GM12878 (cell line): ENCODE results near the gene ABCD4. TPM values are rescaled to one million over a fixed set of nuclear protein-coding genes. Genes with fewer than 3 reads are reported as not detected.
A peak's percentile ranks its signal among the peaks of the same experiment; 100 is the strongest.

Experiments
- ATAC-seq: fragments of 200-7000 bp; cut with Tn5 transposase; 3 replicates; pipeline ENCODE4 v1.9.1; 2020; ENCODE audit warnings: mild to moderate bottlenecking, moderate library complexity
- BruUV-seq: library from RNA; stranded (reverse); fragments of 400-500 nt; replicated peaks from 2 replicates; lab custom pipeline; 2021; lab: Mats Ljungman, UMichigan
- CTCF ChIA-PET: fragments of 300-600 bp; sonication (Branson Sonifier 250); formaldehyde crosslinking; extraction: SDS; loops from one replicate; lab custom pipeline; 2021; ENCODE audit warnings: inconsistent platforms; lab: Yijun Ruan, JAX
- POLR2A ChIA-PET: fragments of 350-600 bp; formaldehyde crosslinking; extraction: SDS; loops from one replicate; lab custom pipeline; 2021; ENCODE audit warnings: inconsistent platforms; lab: Charles Lee
- RAD21 ChIA-PET: fragments of 300-600 bp; sonication (Branson Sonifier 250); formaldehyde crosslinking; loops from one replicate; lab custom pipeline; 2023; ENCODE audit warnings: antibody characterized with exemption; ENCODE audit not compliant: unreplicated experiment; lab: Charles Lee
- SMC1A ChIA-PET: fragments of 300-600 bp; sonication (Branson Sonifier 250); formaldehyde crosslinking; loops from one replicate; lab custom pipeline; 2023; ENCODE audit not compliant: unreplicated experiment, uncharacterized antibody; lab: Charles Lee
- DNase-seq: peaks from one replicate; pipeline ENCODE4 v3.0.0-alpha.2; 2011; ENCODE audit warnings: low read depth, low spot score
- FAIRE-seq: peaks from 3 replicates; lab custom pipeline; 2011; peaks lifted over from hg19 to GRCh38; lab: Jason Lieb, UNC
- H2AFZ ChIP-seq: 2 replicates; pipeline ENCODE4 v1.6.0; 2011; ENCODE audit warnings: low read depth, low read length, control low read depth; ENCODE audit not compliant: control insufficient read depth
- H3K27ac ChIP-seq: 2 replicates; pipeline ENCODE4 v1.5.1; 2011; ENCODE audit warnings: control low read depth; ENCODE audit not compliant: control insufficient read depth, insufficient read depth
- H3K27me3 ChIP-seq, 2 experiments: replicated peaks in 1 of 2; 2 replicates each; pipeline versions ENCODE4 v1.6.0 to v1.6.1; 2011; ENCODE audit warnings: low read length in 1 of 2; ENCODE audit not compliant: control insufficient read depth in 2 of 2, insufficient read depth in 2 of 2
- H3K36me3 ChIP-seq, 2 experiments: 2 replicates each; pipeline ENCODE4 v1.5.1; 2011; ENCODE audit warnings: low read length in 1 of 2; ENCODE audit not compliant: control insufficient read depth in 2 of 2, insufficient read depth in 2 of 2
- H3K4me1 ChIP-seq: 2 replicates; pipeline ENCODE4 v1.6.1; 2011; ENCODE audit warnings: mild to moderate bottlenecking, low read length, moderate library complexity, mixed read lengths; ENCODE audit not compliant: control insufficient read depth, insufficient read depth
- H3K4me2 ChIP-seq: 2 replicates; pipeline ENCODE4 v1.6.0; 2011; ENCODE audit warnings: control low read depth; ENCODE audit not compliant: control insufficient read depth, insufficient read depth
- H3K4me3 ChIP-seq: fragments of 200-600 bp; sonication (generic); 2 replicates; pipeline ENCODE4 v1.5.1; 2016
- H3K79me2 ChIP-seq: 2 replicates; pipeline ENCODE4 v1.6.0; 2011; ENCODE audit warnings: low read length; ENCODE audit not compliant: control insufficient read depth, insufficient read depth
- H3K9ac ChIP-seq: 2 replicates; pipeline ENCODE4 v1.8.0; 2011; ENCODE audit warnings: low read length, control low read depth, mixed read lengths; ENCODE audit not compliant: control insufficient read depth, insufficient read depth
- H3K9me3 ChIP-seq: replicated peaks from 3 replicates; pipeline ENCODE4 v1.5.1; 2011; ENCODE audit warnings: mild to moderate bottlenecking, low read length; ENCODE audit not compliant: control insufficient read depth, insufficient read depth
- H4K20me1 ChIP-seq: 2 replicates; pipeline ENCODE4 v1.6.0; 2011; ENCODE audit not compliant: control insufficient read depth, insufficient read depth
- CHD2 ChIP-seq: IDR thresholded peaks from 2 replicates; pipeline ENCODE4 v1.6.1; 2011; ENCODE audit warnings: low read depth, low read length, improper control_type of control experiment, borderline replicate concordance
- FOS ChIP-seq: IDR thresholded peaks from 3 replicates; pipeline ENCODE4 v1.6.1; 2011; ENCODE audit warnings: borderline replicate concordance; ENCODE audit not compliant: insufficient read length; ENCODE audit errors: extremely low read depth
- FOXK2 ChIP-seq: fragments of 450-650 bp; IDR thresholded peaks from 2 replicates; pipeline ENCODE4 v1.6.1; 2017; ENCODE audit warnings: mild to moderate bottlenecking, moderate library complexity
- PML ChIP-seq: IDR thresholded peaks from 2 replicates; pipeline ENCODE4 v1.6.1; 2012; ENCODE audit warnings: low read length, inconsistent platforms
- RUNX3 ChIP-seq: IDR thresholded peaks from 2 replicates; pipeline ENCODE4 v1.6.1; 2012; ENCODE audit warnings: low read length, inconsistent platforms
- SIX5 ChIP-seq: IDR thresholded peaks from 2 replicates; pipeline ENCODE4 v1.6.1; 2011; ENCODE audit warnings: mild to moderate bottlenecking, low read depth, low read length, moderate library complexity; ENCODE audit not compliant: severe bottlenecking
- TARDBP ChIP-seq: IDR thresholded peaks from 2 replicates; pipeline ENCODE4 v1.6.1; 2016; ENCODE audit warnings: borderline replicate concordance
- WGBS: methylation state at CpG from one replicate; pipeline ENCODE4 v1.1.6; 2016; ENCODE audit warnings: low lambda C conversion rate; ENCODE audit not compliant: insufficient replicate concordance, insufficient coverage; ENCODE audit errors: missing lambda C conversion rate; 5-methylcytosine and 5-hydroxymethylcytosine counted together
- in situ Hi-C: fragments of 300-500 bp; cut with MboI; formaldehyde crosslinking; loops from 9 replicates; pipeline ENCODE4 v1.14.3; 2018; ENCODE audit warnings: mixed read lengths
- intact Hi-C: fragments of 100-400 bp; cut with micrococcal nuclease; formaldehyde crosslinking; loops from one replicate; pipeline ENCODE4 v1.14.2; 2022; ENCODE audit not compliant: unreplicated experiment
- polyA plus RNA-seq, 11 experiments: library from polyadenylated mRNA; depleted of rRNA in 4 of 11; unstranded in 6 of 11; stranded (reverse) in 5 of 11; fragments of >200 nt; fragmentation: Nextera tagmentation in 4 of 11; fragmentation: Illumina TruSeq in 1 of 11; extraction: Ambion mirVana in 4 of 11; extraction: Trizol in 1 of 11; gene quantifications; 1 replicate in 1 of 11; 2 replicates in 10 of 11; pipeline versions ENCODE4 v1.2.1 to v1.2.3, GENCODE V29; 2011 to 2016; ENCODE audit warnings: inconsistent platforms in 2 of 11, missing spikeins in 2 of 11, low read depth in 1 of 11
- total RNA-seq, 4 experiments: library from RNA; depleted of rRNA in 3 of 4; stranded (reverse); fragments of >200 nt in 3 of 4; fragmentation: Illumina TruSeq in 1 of 4; extraction: Trizol in 1 of 4; gene quantifications; 2 replicates each; pipeline versions ENCODE4 v1.2.1 to v1.2.3, GENCODE V29; 2013 to 2021
- TF ChIP-seq, protein P1 (sequence below): IDR thresholded peaks from 2 replicates; pipeline ENCODE4 v1.6.1; 2012; ENCODE audit warnings: low read depth, low read length, improper control_type of control experiment

The ABCD4 gene
- total and polyA plus RNA-seq, 10 of the 15 experiments (the other 5 are each of a cell fraction or from before 2014, with no cell fraction given) = 5.7 to 29.5 (median 23.4) TPM

DNA sequence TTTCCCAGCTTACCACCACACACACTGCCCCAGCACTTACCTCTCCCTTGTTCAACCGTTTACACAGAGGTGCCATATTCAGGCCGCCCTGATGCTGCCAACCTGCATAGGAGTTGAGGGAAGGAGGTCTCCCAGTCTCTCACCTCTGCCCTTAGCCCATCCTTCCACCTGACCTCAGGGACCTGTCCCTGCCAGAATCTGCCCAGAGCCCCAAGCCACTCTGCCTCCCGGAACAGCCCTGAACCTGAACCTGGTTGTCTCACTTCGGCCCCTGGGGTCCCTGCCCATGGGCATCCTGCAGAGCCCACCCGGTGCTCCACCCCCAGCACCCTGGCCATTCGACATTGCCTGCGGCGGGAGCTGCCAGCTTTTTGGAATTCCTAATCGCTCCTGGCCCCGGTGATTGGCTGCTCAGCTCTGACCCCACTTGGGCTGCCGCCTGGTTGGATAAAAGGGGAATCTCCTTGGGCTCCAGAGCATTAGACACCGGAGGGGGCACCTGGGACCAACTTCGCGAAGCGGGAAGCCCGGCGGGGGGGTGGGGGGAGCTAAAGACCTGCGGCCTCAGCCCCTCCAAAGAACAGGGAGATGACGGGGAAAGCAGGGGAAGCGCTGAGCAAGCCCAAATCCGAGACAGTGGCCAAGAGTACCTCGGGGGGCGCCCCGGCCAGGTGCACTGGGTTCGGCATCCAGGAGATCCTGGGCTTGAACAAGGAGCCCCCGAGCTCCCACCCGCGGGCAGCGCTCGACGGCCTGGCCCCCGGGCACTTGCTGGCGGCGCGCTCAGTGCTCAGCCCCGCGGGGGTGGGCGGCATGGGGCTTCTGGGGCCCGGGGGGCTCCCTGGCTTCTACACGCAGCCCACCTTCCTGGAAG is 63.5 kb downstream of the ABCD4 start, which contains the start of gene VSX2:
Gene VSX2, plus strand, starts transcription at position 476 of the 874 bp plus-strand sequence. Its CDS starts 113 bp downstream, at position 589.
- intact Hi-C loops (no loop called here), in situ Hi-C loops (no loop called here)
- ChIA-PET POLR2A (no interaction called here), SMC1A (no interaction called here), RAD21 (no interaction called here), CTCF (no interaction called here)
- Histone ChIP-seq H4K20me1 (no peaks in the 10 kb centered on the region), H3K27me3 (peaks cover 22 to 38% of the 10 kb centered on the region in 2 experiments), H2AFZ (no peak within 1 kb of the TSS), H3K79me2 (no peaks in the 10 kb centered on the region), H3K9ac (no peak within 1 kb of the TSS), H3K9me3 (no peaks in the 10 kb centered on the region), H3K4me3 (no peak within 1 kb of the TSS), H3K4me2 (0 out of 2 replicates have a peak within 1 kb of the TSS, but pooled peaks have one; percentile 41), H3K4me1 (no peaks in the 10 kb centered on the region), H3K27ac (no peak within 1 kb of the TSS), H3K36me3 (no peaks in the 10 kb centered on the region)
- WGBS = 29% methylated on average over 32 of the region's 40 CpGs
- no TSS peak for BruUV-seq
- FAIRE-seq (no peak), DNase-seq (no peak), ATAC-seq (no peak)
- no peak for TF ChIP-seq TARDBP
- TF ChIP-seq CHD2 = no peak
- no peak for TF ChIP-seq PML
- TF ChIP-seq, protein P1, sequence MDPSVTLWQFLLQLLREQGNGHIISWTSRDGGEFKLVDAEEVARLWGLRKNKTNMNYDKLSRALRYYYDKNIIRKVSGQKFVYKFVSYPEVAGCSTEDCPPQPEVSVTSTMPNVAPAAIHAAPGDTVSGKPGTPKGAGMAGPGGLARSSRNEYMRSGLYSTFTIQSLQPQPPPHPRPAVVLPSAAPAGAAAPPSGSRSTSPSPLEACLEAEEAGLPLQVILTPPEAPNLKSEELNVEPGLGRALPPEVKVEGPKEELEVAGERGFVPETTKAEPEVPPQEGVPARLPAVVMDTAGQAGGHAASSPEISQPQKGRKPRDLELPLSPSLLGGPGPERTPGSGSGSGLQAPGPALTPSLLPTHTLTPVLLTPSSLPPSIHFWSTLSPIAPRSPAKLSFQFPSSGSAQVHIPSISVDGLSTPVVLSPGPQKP = no peak
- TF ChIP-seq RUNX3 = no peak
- no peak for TF ChIP-seq SIX5
- no peak for TF ChIP-seq FOXK2
- no peak for TF ChIP-seq FOS
